Keratinocyte (primary cell): ENCODE data around the gene UGCG. TPM values are rescaled to one million over a fixed set of nuclear protein-coding genes. Genes with fewer than 3 reads are reported as not detected.

Source experiments
- DNase-seq: peaks from one replicate; pipeline ENCODE4 v3.0.0-alpha.2; 2011; ENCODE audit warnings: low read depth, missing footprints, low spot score
- FAIRE-seq: peaks from 2 replicates; lab custom pipeline; 2011; peaks lifted over from hg19 to GRCh38; lab: Jason Lieb, UNC
- H2AFZ ChIP-seq: 2 replicates; pipeline ENCODE4 v1.6.0; 2012; ENCODE audit warnings: low read length, control low read depth, inconsistent platforms; ENCODE audit not compliant: control insufficient read depth
- H3K27ac ChIP-seq: 2 replicates; pipeline ENCODE4 v1.5.1; 2011; ENCODE audit warnings: low read length; ENCODE audit not compliant: control insufficient read depth, insufficient read depth
- H3K27me3 ChIP-seq: 3 replicates; pipeline ENCODE4 v1.6.0; 2011; ENCODE audit warnings: low read length; ENCODE audit not compliant: control insufficient read depth, insufficient read depth; ENCODE audit errors: extremely low read depth
- H3K36me3 ChIP-seq, 2 experiments: 2 replicates in 1 of 2; 3 replicates in 1 of 2; pipeline ENCODE4 v1.5.1; 2011; ENCODE audit warnings: low read length in 2 of 2, mild to moderate bottlenecking in 1 of 2; ENCODE audit not compliant: control insufficient read depth in 2 of 2, insufficient read depth in 2 of 2; ENCODE audit errors: extremely low read depth in 1 of 2
- H3K4me1 ChIP-seq: 3 replicates; pipeline ENCODE4 v1.5.1; 2011; ENCODE audit warnings: low read length; ENCODE audit not compliant: control insufficient read depth, insufficient read depth; ENCODE audit errors: extremely low read depth
- H3K4me2 ChIP-seq: 3 replicates; pipeline ENCODE4 v1.6.0; 2011; ENCODE audit warnings: low read depth, low read length; ENCODE audit not compliant: control insufficient read depth, insufficient read depth; ENCODE audit errors: extremely low read depth
- H3K4me3 ChIP-seq, 3 experiments: fragments of 200-600 bp in 1 of 3; sonication (generic) in 1 of 3; 2 replicates in 2 of 3; 3 replicates in 1 of 3; pipeline ENCODE4 v1.5.1; 2011 to 2016; ENCODE audit warnings: low read length in 3 of 3, mild to moderate bottlenecking in 3 of 3, control low read depth in 2 of 3, inconsistent platforms in 1 of 3, low read depth in 1 of 3, mixed read lengths in 1 of 3, mixed run types in 1 of 3, moderate library complexity in 1 of 3; ENCODE audit not compliant: control insufficient read depth in 2 of 3, insufficient read depth in 2 of 3; ENCODE audit errors: extremely low read depth in 1 of 3
- H3K79me2 ChIP-seq: 2 replicates; pipeline ENCODE4 v1.6.0; 2012; ENCODE audit warnings: low read length; ENCODE audit not compliant: control insufficient read depth, insufficient read depth
- H3K9ac ChIP-seq: 3 replicates; pipeline ENCODE4 v1.6.0; 2011; ENCODE audit warnings: low read length; ENCODE audit not compliant: control insufficient read depth, insufficient read depth; ENCODE audit errors: extremely low read depth
- H3K9me1 ChIP-seq: 3 replicates; pipeline ENCODE4 v1.6.0; 2011; ENCODE audit warnings: low read length; ENCODE audit not compliant: control insufficient read depth, insufficient read depth; ENCODE audit errors: extremely low read depth
- H3K9me3 ChIP-seq: 2 replicates; pipeline ENCODE4 v1.5.1; 2012; ENCODE audit warnings: low read depth, low read length; ENCODE audit not compliant: control insufficient read depth
- H4K20me1 ChIP-seq: 3 replicates; pipeline ENCODE4 v1.6.0; 2011; ENCODE audit warnings: low read length; ENCODE audit not compliant: control insufficient read depth, insufficient read depth; ENCODE audit errors: extremely low read depth
- CTCF ChIP-seq, 3 experiments: IDR thresholded peaks in 1 of 3; conservative IDR thresholded peaks in 1 of 3; optimal IDR thresholded peaks in 1 of 3; 2 replicates in 2 of 3; 3 replicates in 1 of 3; pipeline versions ENCODE3 to v1.5.1; 2011; ENCODE audit warnings: low read length in 3 of 3, mild to moderate bottlenecking in 3 of 3, moderate library complexity in 2 of 3, control low read depth in 1 of 3, inconsistent platforms in 1 of 3; ENCODE audit not compliant: insufficient read depth in 2 of 3; ENCODE audit errors: extremely low read depth in 1 of 3
- EZH2 ChIP-seq: IDR thresholded peaks from one replicate; pipeline ENCODE4 v1.6.1; 2012; ENCODE audit warnings: inconsistent platforms, mild to moderate bottlenecking, low read length, moderate library complexity
- dilution Hi-C: fragments of 300-500 bp; cut with MboI; formaldehyde crosslinking; loops from one replicate; pipeline ENCODE4 v1.7.0; 2020; ENCODE audit warnings: low sequenced_read_pairs; ENCODE audit not compliant: extremely low pct_ligation_motif_present
- polyA plus RNA-seq, 5 experiments: library from polyadenylated mRNA; depleted of rRNA in 3 of 5; stranded (reverse) in 3 of 5; stranded (forward) in 1 of 5; unstranded in 1 of 5; fragments of >200 nt; gene quantifications; 1 replicate in 1 of 5; 2 replicates in 3 of 5; 3 replicates in 1 of 5; pipeline versions ENCODE4 v1.2.1 to v1.2.3, GENCODE V29; 2011 to 2012; ENCODE audit warnings: missing spikeins in 2 of 5, low read depth in 1 of 5, low replicate concordance in 1 of 5

The UGCG gene
- polyA plus RNA-seq, 1 donor (not counting 4 experiments of a cell fraction or from before 2014, with no cell fraction given), result 49.8 TPM

GRCh38 chr9:111965566-111966019, 69.0 kb downstream of the UGCG start:
- Histone ChIP-seq H3K9ac (peak overlapping the region; percentile 73), H3K9me3 (no peaks in the 10 kb centered on the region), H3K79me2 (no peaks in the 10 kb centered on the region), H3K4me2 (peak overlapping the region; percentile 57), H3K27ac (peak overlapping the region; percentile 93), H3K4me3 (no peak overlapping the region), H3K27me3 (no peaks in the 10 kb centered on the region), H2AFZ (no peak overlapping the region), H3K4me1 (peaks cover 40% of the 10 kb centered on the region), H3K36me3 (no peaks in the 10 kb centered on the region), H3K9me1 (no peaks in the 10 kb centered on the region), H4K20me1 (no peaks in the 10 kb centered on the region)
- TF ChIP-seq CTCF (optimal IDR thresholded peaks at IDR 0.05 in 1 of 3, IDR thresholded peaks at IDR 0.05 in 1 of 3, conservative IDR thresholded peaks at IDR 0.05 in 1 of 3; ENCODE audit: extremely low read depth in 1 of 3, insufficient read depth in 2 of 3, low read length in 3 of 3) (no peak), EZH2 (no peak)
- peak; percentile 98 for DNase-seq
- dilution Hi-C loops, result no loop called here
- peak; percentile 67 for FAIRE-seq

GRCh38 chr9:111966124-111966723, 69.6 kb downstream of the UGCG start:
- Histone ChIP-seq H3K9me3 (no peaks in the 10 kb centered on the region), H3K4me1 (peaks cover 40% of the 10 kb centered on the region), H3K36me3 (no peaks in the 10 kb centered on the region), H4K20me1 (no peaks in the 10 kb centered on the region), H3K27me3 (no peaks in the 10 kb centered on the region), H2AFZ (no peak overlapping the region), H3K4me2 (no peak overlapping the region), H3K9me1 (no peaks in the 10 kb centered on the region), H3K4me3 (no peak overlapping the region), H3K27ac (peak overlapping the region; percentile 93), H3K79me2 (no peaks in the 10 kb centered on the region), H3K9ac (peak overlapping the region; percentile 63)
- TF ChIP-seq CTCF (optimal IDR thresholded peaks at IDR 0.05 in 1 of 3, IDR thresholded peaks at IDR 0.05 in 1 of 3, conservative IDR thresholded peaks at IDR 0.05 in 1 of 3; ENCODE audit: extremely low read depth in 1 of 3, insufficient read depth in 2 of 3, low read length in 3 of 3) (no peak), EZH2 (no peak)
- no peak for DNase-seq
- dilution Hi-C loops, result no loop called here
- no peak for FAIRE-seq
